ENCODE measurements around the gene SLC13A1.
A peak's percentile ranks its signal among the peaks of the same experiment; 100 is the strongest.

SLC13A1 gene

DNA sequence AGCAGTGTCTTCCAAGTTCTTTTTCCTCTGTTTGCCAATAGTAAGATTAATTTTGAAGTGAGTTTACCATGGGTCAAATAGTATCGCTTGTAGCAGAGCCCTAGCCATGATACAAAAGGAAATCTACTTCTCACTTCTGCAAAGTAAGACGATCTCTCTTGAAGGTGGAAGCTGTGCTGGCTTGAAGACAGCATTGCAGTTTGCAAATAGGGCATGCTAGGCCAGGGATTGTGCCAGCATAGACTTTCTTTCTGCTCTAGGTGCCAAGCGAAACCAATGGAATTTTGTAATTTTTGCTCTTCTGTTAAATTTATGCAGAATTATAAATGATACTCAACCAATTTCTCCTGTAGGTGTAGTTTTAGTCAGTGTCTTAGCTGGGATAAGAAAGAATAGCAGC lies 74.5 kb downstream of the SLC13A1 start:
- in situ Hi-C loops (cut with HindIII; ENCODE audit: low sequenced_read_pairs) = no loop called here
- no peak for DNase-seq (ENCODE audit: low read depth, low spot score)
- no peak overlapping the region for H3K4me3 ChIP-seq (ENCODE audit: low read depth, low read length)
- TF ChIP-seq, protein P1, sequence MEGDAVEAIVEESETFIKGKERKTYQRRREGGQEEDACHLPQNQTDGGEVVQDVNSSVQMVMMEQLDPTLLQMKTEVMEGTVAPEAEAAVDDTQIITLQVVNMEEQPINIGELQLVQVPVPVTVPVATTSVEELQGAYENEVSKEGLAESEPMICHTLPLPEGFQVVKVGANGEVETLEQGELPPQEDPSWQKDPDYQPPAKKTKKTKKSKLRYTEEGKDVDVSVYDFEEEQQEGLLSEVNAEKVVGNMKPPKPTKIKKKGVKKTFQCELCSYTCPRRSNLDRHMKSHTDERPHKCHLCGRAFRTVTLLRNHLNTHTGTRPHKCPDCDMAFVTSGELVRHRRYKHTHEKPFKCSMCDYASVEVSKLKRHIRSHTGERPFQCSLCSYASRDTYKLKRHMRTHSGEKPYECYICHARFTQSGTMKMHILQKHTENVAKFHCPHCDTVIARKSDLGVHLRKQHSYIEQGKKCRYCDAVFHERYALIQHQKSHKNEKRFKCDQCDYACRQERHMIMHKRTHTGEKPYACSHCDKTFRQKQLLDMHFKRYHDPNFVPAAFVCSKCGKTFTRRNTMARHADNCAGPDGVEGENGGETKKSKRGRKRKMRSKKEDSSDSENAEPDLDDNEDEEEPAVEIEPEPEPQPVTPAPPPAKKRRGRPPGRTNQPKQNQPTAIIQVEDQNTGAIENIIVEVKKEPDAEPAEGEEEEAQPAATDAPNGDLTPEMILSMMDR (IDR thresholded peaks at IDR 0.05; ENCODE audit: low read depth, low read length) = no peak

DNA sequence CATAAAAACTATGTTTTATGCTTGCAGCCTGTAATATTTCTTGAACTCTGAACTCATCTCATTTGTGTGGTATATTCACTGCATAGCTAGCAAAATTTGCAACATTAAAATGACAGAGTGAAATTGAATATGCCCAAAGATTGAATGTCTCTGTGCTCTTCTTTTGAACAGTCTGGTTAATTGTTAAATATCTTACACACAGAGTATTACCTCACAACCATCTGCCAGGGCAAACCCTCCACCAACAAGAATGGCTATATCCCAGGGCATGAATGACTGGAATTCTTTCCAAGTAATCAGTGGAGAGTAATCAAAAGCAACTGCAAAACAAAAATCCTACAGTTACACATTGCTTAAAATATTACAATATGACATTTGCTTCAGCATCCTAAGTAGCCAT lies 76.9 kb downstream of the SLC13A1 start:
- no peak overlapping the region for H3K4me3 ChIP-seq (ENCODE audit: low read depth, low read length)
- TF ChIP-seq, protein P1 (IDR thresholded peaks at IDR 0.05; ENCODE audit: low read depth, low read length) = no peak
- in situ Hi-C loops (cut with HindIII; ENCODE audit: low sequenced_read_pairs) = no loop called here
- no peak for DNase-seq (ENCODE audit: low read depth, low spot score)

DNA sequence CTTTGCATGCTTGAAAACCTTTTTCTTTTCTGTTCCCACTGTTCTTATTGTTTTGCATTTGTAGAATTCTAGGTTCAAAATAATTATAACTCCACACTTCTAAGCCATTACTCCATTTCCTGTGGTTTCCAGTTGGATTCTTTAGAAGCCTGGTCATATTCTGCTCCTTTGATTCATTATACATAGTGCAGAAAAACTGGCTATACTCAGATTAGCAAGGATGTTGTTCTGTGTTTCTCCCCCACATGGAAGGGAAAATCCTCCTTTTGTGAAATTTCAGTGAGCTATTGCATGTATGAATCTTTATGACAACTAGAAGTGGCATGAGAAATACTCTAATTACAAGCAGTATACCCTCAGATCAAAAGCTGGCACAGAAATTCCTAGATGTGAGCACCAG lies 79.5 kb downstream of the SLC13A1 start:
- in situ Hi-C loops (cut with HindIII; ENCODE audit: low sequenced_read_pairs) = no loop called here
- peak; percentile 63 for DNase-seq (ENCODE audit: low read depth, low spot score)
- no peak overlapping the region for H3K4me3 ChIP-seq (ENCODE audit: low read depth, low read length)
- TF ChIP-seq, protein P1 (IDR thresholded peaks at IDR 0.05; ENCODE audit: low read depth, low read length) = no peak

DNA sequence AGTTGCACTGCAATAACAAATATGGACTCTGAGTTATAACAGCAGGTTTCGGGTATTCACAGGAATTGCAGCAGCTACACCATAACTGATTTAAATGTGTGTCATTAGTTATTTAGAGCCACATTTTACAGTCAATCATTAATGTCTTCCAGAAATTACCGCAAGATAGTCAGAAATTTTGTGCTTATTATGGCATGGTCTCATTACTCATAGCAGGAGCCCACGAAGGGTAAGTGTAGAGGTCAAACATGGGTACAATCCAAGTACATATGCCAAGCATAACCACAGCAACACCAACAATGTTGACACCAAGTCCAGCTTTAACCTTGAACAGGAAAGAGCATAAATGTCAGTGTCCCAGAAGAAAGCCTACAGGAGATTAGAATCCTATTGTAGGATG lies 84.4 kb downstream of the SLC13A1 start:
- TF ChIP-seq, protein P1 (IDR thresholded peaks at IDR 0.05; ENCODE audit: low read depth, low read length) = no peak
- no peak for DNase-seq (ENCODE audit: low read depth, low spot score)
- no peak overlapping the region for H3K4me3 ChIP-seq (ENCODE audit: low read depth, low read length)
- in situ Hi-C loops (cut with HindIII; ENCODE audit: low sequenced_read_pairs) = no loop called here

DNA sequence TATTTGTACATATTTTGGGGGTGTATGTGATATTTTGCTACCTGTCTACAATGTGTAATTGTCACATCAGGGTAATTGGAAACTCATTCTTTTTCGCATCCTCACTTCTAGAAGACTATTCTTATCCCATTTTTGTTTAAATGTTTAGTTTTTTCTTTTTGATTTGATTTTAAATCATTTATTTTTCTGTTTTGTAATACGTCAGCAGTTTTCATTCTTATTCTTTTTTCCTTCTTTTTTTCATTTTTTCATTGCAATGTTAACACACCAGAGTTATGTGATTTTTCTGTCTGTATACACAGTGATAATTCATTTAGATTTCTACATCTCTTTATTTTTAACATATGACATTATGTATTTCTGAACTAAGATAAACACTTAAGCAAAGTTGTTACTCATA lies 85.5 kb downstream of the SLC13A1 start:
- H3K4me3 ChIP-seq (ENCODE audit: low read depth, low read length) = no peak overlapping the region
- TF ChIP-seq, protein P1 (IDR thresholded peaks at IDR 0.05; ENCODE audit: low read depth, low read length) = no peak
- in situ Hi-C loops (cut with HindIII; ENCODE audit: low sequenced_read_pairs) = no loop called here
- DNase-seq (ENCODE audit: low read depth, low spot score) = no peak

DNA sequence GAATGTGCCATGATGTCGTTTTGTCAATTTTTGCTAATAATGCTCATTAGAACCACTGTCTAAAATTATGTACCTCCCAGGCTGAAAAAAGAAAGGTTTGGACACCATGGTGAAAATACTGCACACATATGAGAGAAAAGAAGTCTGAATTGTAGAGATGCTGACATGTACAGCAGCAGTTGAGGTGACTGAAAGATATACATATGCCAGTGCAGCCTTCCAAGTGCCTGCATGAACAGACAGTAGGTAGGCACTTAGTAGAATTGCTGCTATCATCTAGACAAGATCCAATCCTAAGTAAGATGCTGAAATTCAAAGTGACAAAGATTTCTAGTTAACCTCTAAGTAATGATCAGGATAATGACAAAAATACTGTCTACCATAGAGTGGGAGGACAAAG lies 86.9 kb downstream of the SLC13A1 start:
- in situ Hi-C loops (cut with HindIII; ENCODE audit: low sequenced_read_pairs) = no loop called here
- no peak overlapping the region for H3K4me3 ChIP-seq (ENCODE audit: low read depth, low read length)
- TF ChIP-seq, protein P1 (IDR thresholded peaks at IDR 0.05; ENCODE audit: low read depth, low read length) = no peak
- DNase-seq (ENCODE audit: low read depth, low spot score) = no peak

DNA sequence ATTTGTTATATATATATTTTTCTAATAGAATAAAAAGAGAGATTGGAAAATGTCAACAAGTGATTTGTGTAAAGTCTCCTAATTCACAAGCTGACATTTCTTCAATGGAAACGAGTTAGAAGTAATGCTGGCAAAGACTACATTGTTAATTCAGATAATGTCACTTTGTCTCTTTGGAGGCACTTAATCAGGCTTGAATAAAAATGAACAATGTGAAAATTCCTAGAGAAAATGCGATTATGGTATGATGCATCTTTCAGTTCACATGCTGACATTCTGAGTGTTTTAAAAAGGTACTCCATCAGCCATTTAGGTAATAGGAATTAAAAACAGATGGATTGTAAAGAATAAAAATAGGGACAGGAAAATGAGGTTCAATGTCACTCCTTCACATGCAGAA lies 100.1 kb downstream of the SLC13A1 start:
- no peak for DNase-seq (ENCODE audit: low read depth, low spot score)
- in situ Hi-C loops (cut with HindIII; ENCODE audit: low sequenced_read_pairs) = no loop called here
- no peak overlapping the region for H3K4me3 ChIP-seq (ENCODE audit: low read depth, low read length)
- TF ChIP-seq, protein P1 (IDR thresholded peaks at IDR 0.05; ENCODE audit: low read depth, low read length) = no peak
